K562 (cell line): ENCODE data around the gene ZNF787. TPM values are rescaled to one million over a fixed set of nuclear protein-coding genes. Genes with fewer than 3 reads are reported as not detected.

Experiments used
- CBX8 ChIP-seq: fragments of 200-600 bp; sonication (generic); IDR thresholded peaks from 2 replicates; pipeline ENCODE4 v1.6.1; 2012; ENCODE audit warnings: borderline replicate concordance, mixed run types, low read depth, mild to moderate bottlenecking, moderate library complexity, mixed read lengths, low read length, control low read depth, inconsistent platforms; ENCODE audit not compliant: poor library complexity, severe bottlenecking; ENCODE audit errors: extremely low read depth
- CHD7 ChIP-seq: fragments of 200-600 bp; sonication (generic); IDR thresholded peaks from one replicate; pipeline ENCODE4 v1.6.1; 2012; ENCODE audit warnings: mild to moderate bottlenecking, low read depth, low read length, inconsistent platforms
- polyA plus RNA-seq, 8 experiments: library from polyadenylated mRNA; depleted of rRNA in 4 of 8; stranded (reverse) in 5 of 8; unstranded in 3 of 8; fragments of >200 nt; fragmentation: Nextera tagmentation in 2 of 8; fragmentation: Illumina TruSeq in 1 of 8; extraction: Ambion mirVana in 2 of 8; extraction: Trizol in 1 of 8; gene quantifications; 2 replicates each; pipeline versions ENCODE4 v1.2.1 to v1.2.3, GENCODE V29; 2011 to 2014; ENCODE audit warnings: inconsistent platforms in 1 of 8, missing spikeins in 1 of 8
- total RNA-seq, 7 experiments: library from RNA; depleted of rRNA in 6 of 7; stranded (reverse); fragments of >200 nt in 6 of 7; fragmentation: Illumina TruSeq in 2 of 7; extraction: Trizol in 2 of 7; gene quantifications; 2 replicates each; pipeline versions ENCODE4 v1.2.1 to v1.2.3, GENCODE V29; 2011 to 2021; ENCODE audit warnings: low replicate concordance in 1 of 7

Gene ZNF787
- total and polyA plus RNA-seq, 9 of the 15 experiments (the other 6 are each of a cell fraction or from before 2014, with no cell fraction given): 0.45 to 77.6 (median 7.3) TPM

- TF ChIP-seq CHD7 (no peak), CBX8 (no peak)
These were observed 29.1 kb downstream of the ZNF787 start (continued) for GRCh38 chr19:56091751-56092546.
